A673 (cell line): Measurements from ENCODE around the gene RPS6KA1.
"Not testable (repeated sequence)": the region's sequence is repeated elsewhere in the genome, so short reads cannot be mapped to it uniquely, and the experiment has no call there.

ENCODE experiments used
- CTCF ChIP-seq: fragments of 300-800, 200-600 bp; sonication (generic); conservative IDR thresholded peaks from 2 replicates; pipeline ENCODE4 v1.5.1; 2017; ENCODE audit warnings: low read depth, mild to moderate bottlenecking, antibody characterized with exemption, low read length, moderate library complexity, mixed read lengths
- EZH2 ChIP-seq: fragments of 200-600 bp; sonication (generic); IDR thresholded peaks from 2 replicates; pipeline ENCODE4 v1.6.1; 2017; ENCODE audit warnings: borderline replicate concordance, low read depth, mild to moderate bottlenecking, mixed read lengths, antibody characterized with exemption, low read length; ENCODE audit not compliant: poor library complexity, severe bottlenecking

GRCh38 chr1:26612627-26613026 lies 83.1 kb downstream of the RPS6KA1 start:
- not testable (repeated sequence) for TF ChIP-seq CTCF, EZH2
